CD4-positive, alpha-beta T cell treated with Interleukin-17A for 4 hours (primary cell): Measurements from ENCODE around the gene C3orf18.
A peak's percentile ranks its signal among the peaks of the same experiment; 100 is the strongest.
"Not testable (repeated sequence)": the region's sequence is repeated elsewhere in the genome, so short reads cannot be mapped to it uniquely, and the experiment has no call there.

ENCODE experiments used
- DNase-seq: peaks from one replicate; pipeline ENCODE4 v3.0.0-alpha.2; 2020; ENCODE audit warnings: mixed read lengths

C3orf18 gene

DNA sequence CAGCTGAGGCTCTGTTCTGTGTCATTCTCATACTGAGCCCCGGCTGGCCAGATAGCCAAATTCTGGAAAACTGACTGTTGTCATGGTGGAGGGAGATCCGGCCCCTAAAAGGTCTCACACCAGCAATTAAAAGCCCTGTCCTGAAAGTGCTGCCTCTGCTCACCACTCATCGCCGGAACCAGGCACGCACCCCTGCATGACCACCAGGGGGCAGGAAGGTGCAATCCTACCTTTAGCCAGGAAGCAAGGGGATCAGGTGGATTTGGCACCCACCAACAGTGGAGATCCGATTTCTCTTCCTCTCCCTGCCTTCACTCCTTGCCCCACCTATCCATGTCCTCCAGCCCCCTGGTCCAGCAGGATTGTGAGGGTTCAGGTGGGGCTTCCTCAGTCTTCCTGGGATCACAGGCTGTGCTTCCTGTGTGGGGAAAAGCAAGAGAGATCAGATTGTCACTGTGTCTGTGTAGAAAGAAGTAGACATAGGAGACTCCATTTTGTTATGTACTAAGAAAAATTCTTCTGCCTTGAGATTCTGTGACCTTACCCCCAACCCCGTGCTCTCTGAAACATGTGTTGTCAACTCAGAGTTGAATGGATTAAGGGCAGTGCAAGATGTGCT, 48.0 kb downstream of the C3orf18 start:
- peak; percentile 83 for DNase-seq

DNA sequence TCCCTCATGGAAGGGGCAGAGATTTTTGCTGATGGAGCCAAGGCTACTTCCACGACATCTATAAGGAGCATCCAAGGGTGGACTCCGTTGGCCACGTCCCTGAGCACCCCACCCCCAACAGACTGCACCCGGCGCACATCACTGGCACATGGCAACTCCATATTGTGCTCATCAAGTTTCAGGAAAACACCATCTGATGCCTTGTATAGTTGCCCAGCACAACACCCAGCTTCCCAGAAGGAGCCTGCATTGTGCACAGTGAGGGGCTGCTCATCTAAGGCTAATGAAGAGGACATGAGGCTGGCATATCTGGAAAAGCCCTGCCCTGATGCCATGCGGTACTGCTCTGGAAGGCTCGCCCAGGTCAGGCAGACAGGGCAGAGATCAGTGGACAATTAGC, 49.1 kb downstream of the C3orf18 start:
- DNase-seq, result no peak

DNA sequence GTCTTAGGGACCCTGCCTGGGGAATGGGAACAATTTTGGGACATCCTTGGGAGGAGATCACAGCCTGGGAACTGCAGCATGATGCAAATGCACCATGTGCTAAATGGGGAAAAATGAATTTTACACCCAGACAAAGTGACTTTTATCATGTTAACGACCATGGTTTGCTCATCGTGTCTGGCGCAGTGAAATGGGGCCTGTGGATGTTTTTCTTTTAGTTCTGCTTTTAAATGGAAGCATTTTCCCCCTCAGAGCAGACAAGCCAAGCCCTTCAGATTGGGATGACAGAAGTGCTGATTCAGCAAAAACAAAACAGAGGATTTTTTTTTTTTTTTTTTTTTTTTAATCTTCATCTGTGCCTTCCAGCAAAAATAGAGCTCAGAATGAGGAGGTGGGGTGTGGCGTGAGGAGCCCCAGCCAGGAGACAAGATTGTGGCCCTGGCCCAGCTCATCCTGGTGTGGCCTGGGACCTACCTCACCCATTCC, 49.8 kb downstream of the C3orf18 start:
- DNase-seq, result no peak

DNA sequence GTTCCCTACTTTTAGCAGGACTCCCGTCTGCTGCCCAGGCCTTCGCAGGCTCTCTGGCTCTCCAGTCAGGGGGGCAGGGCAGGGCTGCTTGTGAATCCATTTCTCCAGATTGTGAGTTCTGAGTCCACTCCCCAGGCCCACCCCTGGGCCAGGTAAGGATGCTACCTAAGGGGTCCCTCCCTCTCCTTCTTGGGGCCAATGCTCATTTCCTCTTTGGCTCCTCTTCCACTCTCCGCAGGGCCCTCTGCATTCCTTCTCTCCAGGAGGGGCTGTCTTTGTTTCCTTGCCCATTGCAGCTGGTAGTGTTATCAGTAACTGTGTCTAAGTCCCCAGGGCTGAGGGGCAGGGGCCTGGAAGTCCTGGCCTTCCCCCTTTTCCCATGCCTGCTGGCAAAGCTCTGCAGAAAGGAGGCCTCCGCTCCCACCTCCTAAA, 51.1 kb downstream of the C3orf18 start:
- no peak for DNase-seq

DNA sequence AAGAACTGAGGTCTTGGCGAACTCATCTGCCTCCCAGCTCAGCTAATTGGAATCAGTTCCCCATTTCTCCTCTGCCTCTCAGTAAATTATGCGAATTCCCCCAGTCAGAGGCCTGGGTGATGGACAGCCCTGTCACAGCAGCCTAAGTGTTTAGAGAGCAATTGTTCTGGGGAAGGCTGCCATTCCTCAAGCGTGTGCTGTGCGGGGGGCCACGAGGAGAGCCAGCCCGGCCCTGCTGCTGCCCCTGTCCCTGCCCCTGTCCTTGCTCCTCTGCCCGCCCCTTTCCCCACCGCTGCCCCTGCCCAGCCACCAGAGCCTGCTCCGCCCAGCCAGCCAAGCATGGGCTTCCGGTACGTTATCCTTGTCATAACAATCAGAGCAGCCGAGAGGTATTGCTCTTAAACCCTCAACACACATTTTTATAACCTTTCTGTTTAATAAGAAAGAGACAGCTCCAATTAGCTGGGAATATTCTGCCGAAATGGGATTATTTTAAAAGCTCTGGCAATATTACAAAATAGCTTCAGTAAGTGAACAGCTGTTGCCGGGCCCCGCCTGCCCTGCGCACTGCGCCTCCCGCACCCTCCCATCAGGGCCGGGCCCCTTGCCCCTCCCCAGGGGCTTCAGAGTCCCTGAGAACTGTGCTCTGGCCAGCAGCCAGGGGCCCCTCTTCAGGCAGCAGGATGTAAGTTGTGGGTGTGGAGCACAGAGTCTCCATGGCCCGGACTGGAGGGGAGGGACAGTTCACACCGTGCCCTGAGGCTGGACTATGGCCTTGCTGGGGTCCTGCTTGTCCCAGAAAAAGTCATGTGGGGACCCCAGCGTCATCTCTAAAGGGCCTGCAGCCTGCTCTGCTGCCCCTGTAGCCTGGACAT, 51.7 kb downstream of the C3orf18 start:
- peak; percentile 10 for DNase-seq

GRCh38 chr3:50512908-50513307, 54.6 kb downstream of the C3orf18 start:
- not testable (repeated sequence) for DNase-seq

DNA sequence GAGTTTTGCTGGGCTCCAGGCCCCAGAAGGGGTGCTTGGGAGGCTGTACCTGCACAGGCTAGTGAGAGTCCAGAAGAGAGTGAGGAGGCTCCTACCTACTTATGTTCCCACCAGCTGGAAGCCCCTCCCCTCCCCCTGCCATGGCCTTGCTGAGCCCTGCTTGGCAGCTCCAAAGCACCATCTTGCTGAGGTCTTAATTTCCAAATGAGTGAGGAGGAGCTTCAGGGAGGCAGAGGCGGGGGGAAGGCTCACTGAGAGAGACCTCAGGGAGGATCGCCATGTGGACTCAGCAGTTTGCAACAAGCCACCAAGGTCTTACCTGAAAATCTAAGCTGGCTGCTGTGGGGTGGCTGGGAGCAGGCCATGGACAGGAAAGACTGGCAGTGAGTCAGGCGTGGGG, 55.4 kb downstream of the C3orf18 start:
- no peak for DNase-seq

GRCh38 chr3:50510325-50510724, 57.2 kb downstream of the C3orf18 start:
- DNase-seq, result no peak

- no peak for DNase-seq
Measured at GRCh38 chr3:50509715-50510114, 57.8 kb downstream of the C3orf18 start.

- no peak for DNase-seq
Measured at GRCh38 chr3:50508821-50509220, 58.7 kb downstream of the C3orf18 start.
